GM21447 (cell line): Measurements from ENCODE around the gene CACNA2D1.

ENCODE experiments used
- ATAC-seq: cut with Tn5 transposase; IDR thresholded peaks from one replicate; pipeline ENCODE4 v1.9.1; 2021; ENCODE audit not compliant: unreplicated experiment

Gene CACNA2D1

GRCh38 chr7:82289152-82289535 lies 154.4 kb downstream of the CACNA2D1 start:
- no peak for ATAC-seq

- ATAC-seq = no peak
Observed at GRCh38 chr7:82286798-82287140, 156.8 kb downstream of the CACNA2D1 start.

DNA sequence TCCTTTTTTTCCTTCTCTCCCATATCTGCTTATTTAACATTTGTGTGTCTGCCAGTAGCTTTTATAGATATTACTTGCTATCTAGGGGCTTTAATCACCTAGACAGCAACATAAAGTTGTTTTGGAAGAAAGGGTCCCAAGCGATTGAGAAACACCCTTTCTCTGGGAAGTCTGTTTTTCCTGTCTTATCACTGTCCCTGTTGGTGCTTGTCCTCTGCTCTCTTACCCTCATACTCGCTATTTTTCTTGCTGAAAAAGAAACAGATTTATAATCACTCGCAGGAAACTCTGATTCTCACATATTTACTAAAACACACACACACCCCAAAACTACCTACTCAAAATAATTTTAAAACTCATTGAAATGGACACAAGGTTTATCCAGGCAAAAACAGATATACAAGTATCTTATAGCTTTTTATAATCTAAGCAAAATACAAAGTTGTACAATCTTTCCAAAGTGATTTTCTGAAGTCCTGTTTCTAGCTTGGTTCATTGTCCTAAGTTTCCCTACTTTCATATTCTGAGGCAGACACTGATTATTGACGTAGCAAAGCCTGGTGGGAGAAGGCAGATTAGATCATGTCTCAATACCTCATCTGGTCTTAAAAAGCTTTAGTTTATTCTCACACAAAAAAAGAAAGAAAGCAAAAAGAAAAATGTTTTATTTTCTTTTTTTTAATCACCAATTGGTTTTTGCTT lies 157.3 kb downstream of the CACNA2D1 start:
- ATAC-seq = no peak

- no peak for ATAC-seq
Observed at GRCh38 chr7:82284936-82285519, 158.5 kb downstream of the CACNA2D1 start.

DNA sequence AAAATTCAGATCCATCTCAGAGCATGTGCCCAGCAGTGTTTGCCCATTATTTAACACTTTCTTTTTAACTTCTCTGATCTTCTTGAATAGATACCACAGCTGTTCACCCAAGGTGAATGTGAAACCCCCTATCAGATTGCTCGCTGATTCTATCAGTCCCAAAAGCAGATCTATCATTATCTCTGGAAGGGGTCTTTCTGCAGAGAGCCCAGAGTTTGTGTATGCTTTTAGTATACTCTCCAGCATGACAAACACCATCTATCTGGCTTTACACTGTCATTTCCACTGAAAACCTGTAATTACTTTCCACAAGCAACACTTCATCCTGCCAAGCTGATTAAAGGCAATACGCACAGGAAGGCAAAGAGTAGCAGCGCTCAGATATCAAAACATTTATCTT lies 168.2 kb downstream of the CACNA2D1 start:
- ATAC-seq = no peak

- no peak for ATAC-seq
Observed at GRCh38 chr7:82274681-82275080, 168.9 kb downstream of the CACNA2D1 start.

GRCh38 chr7:82273886-82274285 lies 169.7 kb downstream of the CACNA2D1 start:
- no peak for ATAC-seq

DNA sequence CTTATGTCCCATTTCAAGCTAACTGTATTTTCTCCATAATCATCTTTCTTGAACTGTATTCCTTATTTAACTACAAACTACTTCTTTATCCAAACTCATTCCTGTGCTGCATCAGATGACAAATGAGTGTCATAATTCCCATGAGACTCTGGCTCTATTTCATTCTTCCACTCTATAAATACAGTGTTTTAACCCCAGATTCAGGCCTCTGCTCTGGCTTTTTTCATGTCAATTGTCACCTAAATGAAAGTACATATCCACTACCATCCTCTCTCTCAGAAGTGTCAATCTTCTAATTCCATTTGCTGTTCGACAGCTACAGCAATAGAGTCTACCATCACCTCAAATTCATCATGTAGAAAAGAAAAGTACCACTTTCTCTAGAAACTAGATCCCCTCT lies 172.7 kb downstream of the CACNA2D1 start:
- no peak for ATAC-seq

GRCh38 chr7:82268632-82269031 lies 174.9 kb downstream of the CACNA2D1 start:
- ATAC-seq = no peak

DNA sequence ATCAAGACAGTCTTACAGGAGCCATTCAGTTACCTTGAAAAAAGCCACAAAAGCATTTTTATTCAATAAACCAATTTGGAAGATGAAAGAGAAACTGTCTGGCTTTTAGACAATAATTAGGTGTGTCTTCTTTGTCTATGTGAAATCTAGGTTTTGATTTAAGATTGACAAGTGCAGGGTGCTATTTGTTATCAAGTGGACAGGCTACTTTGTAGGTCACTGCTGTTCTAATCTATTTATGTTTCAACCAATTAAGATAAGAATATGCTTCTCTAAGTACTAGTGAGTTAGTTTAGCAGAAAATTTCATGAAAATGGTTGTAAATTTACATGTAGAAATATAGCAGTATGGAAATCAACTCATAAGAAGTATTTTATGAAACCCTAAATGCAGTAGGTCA lies 177.5 kb downstream of the CACNA2D1 start:
- no peak for ATAC-seq

GRCh38 chr7:82264783-82265305 lies 178.7 kb downstream of the CACNA2D1 start:
- ATAC-seq = no peak

DNA sequence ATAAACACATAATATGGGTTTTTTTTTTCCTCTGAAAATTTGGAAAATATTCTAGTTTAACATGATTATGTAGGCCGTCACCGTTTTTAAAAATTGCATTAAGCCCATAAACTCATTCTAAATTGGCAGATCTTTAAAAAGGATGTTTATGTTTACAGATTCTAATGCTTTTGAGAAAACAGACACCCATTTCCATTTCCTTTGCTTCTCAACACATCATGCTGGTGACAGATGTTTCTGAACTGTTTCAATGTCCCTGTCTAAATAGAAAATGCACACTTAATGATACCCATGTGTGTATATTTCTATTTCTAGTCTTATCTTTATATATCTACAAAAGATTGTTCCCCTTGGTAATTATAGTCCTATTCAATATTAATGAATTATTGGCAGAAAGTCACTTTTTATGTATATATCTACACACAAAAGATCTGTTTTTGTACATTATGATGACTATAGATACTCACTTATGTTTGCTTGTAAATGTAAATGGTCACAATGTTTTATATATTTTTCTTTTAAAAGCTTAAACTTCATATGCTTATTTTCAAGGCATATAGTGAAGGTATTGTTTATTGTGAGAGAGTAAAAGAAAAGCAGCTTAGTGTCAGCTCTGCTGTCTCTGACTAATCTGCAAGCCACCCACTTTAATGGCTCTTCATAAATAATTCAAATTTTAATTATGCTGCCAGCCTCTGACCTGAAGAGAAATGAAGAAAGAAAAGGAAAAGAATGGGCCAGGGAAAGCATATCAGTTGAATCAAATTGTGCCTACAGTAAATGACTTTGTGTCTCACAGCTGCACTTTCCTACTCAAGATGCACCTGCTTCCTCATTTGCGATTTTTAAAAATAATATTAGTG lies 179.4 kb downstream of the CACNA2D1 start:
- no peak for ATAC-seq

DNA sequence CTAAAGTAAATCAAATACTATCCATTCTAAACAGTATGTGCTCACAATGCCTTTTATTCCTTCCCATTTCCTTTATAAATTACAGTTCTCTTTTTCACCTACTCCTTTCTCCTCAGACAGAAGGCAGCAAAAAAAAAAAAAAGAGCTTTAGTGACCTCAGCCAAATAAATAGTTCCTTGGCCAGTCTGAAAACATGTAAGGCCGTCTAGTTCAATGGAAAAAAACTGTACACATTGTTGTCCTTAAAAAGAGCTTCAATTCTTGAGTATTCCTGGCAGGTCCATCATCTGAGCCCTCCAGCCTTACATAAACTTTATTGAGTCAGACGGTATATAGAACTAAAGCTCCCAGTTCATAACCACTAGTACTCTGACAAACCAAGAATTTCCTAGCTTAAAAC lies 185.4 kb downstream of the CACNA2D1 start:
- ATAC-seq = no peak

DNA sequence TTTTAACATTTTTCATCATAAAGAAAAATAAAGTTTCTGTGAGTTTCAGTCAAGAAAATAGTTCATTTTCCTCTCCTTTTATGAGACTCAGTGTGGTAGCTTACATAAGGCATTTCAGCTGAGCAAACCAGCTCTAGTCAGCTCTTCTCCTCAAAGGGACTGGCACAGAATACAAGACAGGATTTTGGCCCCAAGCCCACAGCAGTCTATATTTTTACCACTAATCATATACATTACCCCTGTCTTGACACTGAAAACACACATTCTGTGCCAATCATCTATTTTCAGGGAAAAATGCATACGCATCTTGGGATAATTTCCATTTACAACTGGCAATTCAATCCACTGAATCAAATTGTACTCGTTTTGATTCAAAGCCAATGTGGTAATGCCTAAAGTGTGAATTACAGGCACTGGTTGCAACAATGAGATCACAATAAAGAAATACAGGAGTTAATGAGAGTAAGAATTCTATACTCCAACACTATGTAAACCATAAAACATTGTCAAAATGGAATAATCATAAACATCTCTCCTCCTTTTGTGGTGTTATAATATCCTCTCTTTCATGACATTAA lies 186.4 kb downstream of the CACNA2D1 start:
- no peak for ATAC-seq

DNA sequence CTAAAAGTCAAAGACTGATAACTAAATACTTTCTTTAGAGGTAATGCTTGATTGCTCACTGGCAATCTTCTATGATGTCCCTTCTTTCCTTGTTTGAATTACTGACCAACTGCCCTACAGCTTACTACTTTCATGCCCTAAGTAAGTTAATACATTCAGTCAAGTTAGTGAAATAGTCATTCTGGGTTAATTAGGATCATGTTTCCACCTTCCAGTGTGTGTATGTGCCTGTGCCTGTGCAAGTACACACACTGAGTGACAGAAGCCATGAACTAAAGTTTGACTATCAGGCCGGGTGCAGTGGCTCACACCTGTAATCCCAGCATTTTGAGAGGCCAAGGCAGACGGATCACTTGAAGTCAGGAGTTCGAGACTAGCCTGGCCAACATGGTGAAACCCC lies 187.9 kb downstream of the CACNA2D1 start:
- ATAC-seq = no peak

DNA sequence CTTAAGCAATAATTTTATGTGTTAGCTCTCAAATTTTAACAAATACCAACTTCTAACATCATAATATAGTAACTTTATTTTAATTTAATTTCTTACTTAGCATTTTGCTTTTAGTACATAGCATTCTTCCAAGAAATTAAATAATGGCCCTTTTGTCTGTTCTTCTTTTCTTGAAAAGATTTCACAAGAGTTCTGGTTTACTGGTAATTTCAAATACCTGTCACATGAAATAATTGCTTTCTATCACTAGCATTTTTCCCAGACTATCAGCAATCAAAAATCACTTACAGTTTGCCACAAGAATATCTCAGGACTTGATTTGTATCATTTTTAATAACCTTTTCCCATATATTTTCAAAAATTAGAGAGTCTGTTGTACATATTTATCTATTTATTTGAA lies 193.0 kb downstream of the CACNA2D1 start:
- no peak for ATAC-seq

- no peak for ATAC-seq
Observed at GRCh38 chr7:82249979-82250378, 193.6 kb downstream of the CACNA2D1 start.

- no peak for ATAC-seq
Observed at GRCh38 chr7:82247814-82248433, 195.7 kb downstream of the CACNA2D1 start.

GRCh38 chr7:82244947-82245517 lies 198.5 kb downstream of the CACNA2D1 start:
- no peak for ATAC-seq

DNA sequence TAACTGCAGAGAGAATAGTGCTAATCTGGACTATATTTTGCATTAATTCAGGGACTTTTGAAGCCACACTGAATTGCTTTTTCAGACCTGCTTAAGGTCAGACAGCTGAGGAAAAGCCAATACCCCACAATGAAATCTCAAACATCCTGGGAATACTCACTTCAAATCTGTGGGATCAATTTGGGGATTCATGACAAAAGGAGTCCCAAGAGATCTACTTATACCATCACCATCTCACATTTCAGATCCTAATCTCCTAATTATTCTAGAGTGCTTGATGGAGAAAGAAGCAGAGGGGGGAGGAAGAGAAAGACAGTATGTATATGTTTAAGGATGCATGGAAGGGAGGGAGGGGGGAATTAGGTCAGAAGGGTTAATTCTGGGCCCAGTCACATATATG lies 202.2 kb downstream of the CACNA2D1 start:
- no peak for ATAC-seq

DNA sequence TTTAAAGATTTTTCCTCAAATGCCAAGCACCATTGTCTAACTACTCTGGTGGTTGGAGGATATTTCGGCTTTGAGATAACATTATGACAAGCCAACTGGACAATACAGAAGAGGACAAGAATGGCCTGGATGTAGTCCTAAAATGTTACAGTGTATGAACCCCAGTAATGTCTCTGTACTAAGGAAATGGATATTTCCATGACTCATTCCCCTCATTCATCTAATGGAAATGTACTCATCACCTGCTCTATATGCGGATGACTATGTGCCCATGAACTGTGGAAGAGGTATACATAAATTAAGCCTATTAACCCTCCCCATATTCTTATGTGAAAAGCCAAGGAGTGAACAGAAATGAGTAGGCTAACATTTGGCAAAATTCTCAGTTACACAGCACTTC lies 207.9 kb downstream of the CACNA2D1 start:
- ATAC-seq = no peak
